ENCODE data around the gene CFAP74.

CFAP74 gene

DNA sequence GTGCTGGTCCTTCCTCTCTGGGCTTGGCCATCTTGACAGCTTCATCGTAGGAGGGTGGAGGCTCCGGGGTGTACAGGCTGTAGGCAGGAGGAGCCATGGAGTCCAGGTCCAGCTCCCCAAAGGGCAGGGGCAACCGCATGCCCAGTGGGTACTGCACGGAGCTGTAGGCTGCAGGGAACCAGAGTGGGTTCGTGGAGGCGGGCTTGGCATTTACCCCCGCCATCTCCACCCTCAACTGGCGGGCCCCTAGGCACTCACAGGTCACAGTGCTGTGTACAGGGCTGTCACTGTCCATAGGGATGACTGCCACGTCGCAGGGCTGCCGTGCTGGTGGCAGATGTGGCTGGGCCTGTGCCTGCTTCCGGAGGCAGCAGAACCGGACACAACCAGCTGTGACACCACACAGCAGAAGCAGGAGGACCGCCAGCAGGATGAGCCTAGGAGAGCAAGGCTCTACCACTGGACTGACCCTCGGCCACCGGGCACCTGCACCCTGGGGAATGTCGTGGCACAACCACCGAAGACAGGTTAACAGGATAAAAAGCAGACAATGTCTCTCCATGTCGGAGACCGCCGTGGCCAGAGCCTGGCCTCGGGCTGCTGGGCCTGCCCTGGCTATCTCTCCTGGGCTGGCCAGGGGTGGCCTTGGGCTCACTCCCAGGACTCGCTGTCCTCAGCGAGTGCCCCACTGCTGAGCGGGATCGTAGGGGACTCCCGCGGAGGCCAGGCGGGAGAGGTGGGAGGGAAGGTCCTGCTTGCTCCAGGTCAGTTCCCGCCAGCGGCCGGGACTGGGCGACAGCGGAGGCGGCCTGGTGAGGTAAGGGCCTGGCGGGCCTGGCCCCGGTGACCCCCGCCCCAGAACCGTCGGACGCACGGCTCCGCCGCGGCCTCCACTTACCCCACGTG, 85.3 kb downstream of the CFAP74 start:
- TF ChIP-seq GATA3 (IDR thresholded peaks at IDR 0.05; ENCODE audit: low read depth, low read length) (no peak), GATA2 (IDR thresholded peaks at IDR 0.05; ENCODE audit: low read depth, low read length) (no peak)

DNA sequence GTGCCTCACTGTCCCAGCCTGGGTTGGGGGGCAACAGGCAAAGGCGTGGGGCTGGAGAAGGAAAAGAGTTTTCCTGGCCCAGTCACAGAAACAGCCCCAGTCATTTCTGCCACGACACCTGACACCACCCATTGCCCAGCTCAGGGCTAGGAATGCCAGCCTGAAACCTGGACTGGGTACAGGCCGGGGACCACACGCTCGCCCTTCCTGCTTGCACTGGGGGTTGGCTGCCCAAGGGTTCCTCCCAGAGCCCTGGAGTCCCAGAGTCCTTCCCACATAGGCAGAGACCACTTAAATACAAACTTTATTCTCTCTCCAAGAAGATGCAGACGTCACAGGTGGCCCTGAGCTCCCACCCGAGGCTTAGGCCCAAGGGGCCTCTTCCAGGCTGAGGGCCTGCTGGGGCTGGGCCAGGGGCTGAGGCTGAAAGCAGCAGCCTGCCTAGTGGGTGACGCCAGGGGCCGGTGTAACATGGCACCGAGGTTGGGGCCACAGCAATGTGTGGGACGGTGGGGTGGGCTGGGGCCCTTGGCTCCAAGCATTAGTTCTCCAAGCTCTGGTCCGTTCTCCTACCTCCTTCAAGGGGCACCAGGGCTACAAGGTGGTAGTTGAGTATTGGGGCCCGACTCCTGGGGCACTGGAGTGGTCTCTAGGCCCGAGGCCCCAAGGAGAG, 86.1 kb downstream of the CFAP74 start:
- TF ChIP-seq GATA3 (IDR thresholded peaks at IDR 0.05; ENCODE audit: low read depth, low read length) (no peak), GATA2 (IDR thresholded peaks at IDR 0.05; ENCODE audit: low read depth, low read length) (no peak)

DNA sequence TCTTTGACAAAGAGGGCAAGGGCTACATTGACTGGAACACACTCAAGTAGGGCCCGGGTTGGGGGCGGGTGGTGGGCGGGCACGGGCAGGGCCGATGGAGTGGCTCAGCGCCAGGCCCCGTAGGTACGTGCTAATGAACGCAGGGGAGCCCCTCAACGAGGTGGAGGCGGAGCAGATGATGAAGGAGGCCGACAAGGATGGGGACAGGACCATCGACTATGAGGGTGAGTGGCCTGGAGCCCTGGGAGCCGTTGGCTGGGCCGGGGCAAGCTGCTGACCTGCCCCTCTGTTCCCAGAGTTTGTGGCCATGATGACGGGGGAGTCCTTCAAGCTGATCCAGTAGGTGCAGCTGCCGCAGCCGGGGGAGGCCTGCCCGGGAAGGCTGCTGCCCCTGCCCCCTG, 86.7 kb downstream of the CFAP74 start:
- no peak for TF ChIP-seq GATA2 (IDR thresholded peaks at IDR 0.05; ENCODE audit: low read depth, low read length)
- no peak for TF ChIP-seq GATA3 (IDR thresholded peaks at IDR 0.05; ENCODE audit: low read depth, low read length)

DNA sequence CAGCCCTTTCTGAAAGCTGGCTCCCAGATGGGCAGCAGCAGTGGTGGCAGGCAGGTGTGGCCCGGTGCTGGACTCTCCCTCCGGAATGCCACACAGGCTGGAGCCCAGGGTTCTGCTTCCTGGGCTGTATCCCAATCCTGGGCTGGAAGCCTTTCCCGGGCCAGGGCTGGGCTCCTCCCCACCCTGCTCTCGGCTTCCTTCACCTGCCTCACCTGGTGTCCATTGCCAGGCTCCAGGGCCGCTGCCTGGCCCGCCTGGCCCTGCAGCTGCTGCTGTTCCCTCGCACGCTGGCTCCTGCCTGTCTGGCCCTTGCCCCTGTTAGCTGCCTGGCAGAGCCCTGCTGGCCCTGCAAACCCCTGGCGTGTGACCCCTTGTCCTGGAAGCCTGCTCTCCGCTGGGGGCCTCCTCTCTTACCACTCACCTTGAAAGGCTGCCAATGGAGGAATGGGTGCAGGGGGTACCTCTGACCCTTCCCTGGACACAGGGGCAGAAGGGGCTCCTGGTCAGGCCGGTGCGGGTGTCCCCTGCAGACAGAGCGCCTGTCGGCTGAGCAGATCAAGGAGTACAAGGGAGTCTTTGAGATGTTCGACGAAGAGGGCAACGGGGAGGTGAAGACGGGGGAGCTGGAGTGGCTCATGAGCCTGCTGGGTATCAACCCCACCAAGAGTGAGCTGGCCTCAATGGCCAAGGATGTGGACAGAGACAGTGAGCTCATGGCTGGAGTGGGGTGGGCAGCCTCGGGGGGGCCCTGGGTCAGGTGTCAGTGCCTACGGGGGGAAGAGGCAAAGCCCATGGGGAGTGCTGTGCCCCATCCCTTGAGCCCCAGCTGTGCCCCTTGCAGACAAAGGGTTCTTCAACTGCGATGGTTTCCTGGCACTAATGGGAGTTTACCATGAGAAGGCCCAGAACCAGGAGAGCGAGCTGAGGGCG, 87.4 kb downstream of the CFAP74 start:
- TF ChIP-seq GATA3 (IDR thresholded peaks at IDR 0.05; ENCODE audit: low read depth, low read length) (no peak), GATA2 (IDR thresholded peaks at IDR 0.05; ENCODE audit: low read depth, low read length) (no peak)

DNA sequence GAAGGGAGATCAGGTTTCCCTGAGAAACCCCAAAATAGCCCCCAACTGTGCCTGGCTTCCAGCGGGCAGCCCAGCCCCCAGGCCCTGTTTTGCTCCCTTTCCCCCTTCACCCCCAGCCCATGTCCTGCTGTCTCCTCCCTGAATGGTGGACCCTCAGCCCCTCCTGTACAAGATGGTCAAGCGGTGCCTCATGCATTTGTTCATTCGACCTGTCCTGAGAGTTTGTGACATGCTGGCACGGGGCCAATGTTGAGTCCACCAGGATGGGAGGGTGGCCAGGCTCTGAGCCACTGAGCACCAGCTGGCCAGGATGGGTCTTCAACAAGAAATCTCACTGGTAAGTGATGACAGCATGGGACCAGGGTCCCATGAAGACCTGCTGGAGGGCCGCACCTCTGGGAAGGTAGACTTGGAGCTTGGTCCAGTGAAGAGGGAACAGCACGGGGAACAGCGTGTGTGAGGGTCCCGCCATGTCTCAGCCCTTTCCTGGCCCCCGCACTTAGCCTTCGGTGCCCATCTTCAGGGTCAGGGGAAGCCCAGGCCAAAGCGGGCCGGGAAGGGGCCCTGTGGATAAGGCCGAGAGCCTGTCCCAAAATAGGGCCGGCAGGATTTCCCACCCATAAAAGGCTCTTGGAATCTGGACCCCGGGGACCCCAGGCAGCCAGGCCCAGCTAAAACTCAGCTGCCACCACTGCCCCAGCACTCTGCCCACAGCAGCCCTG, 88.5 kb downstream of the CFAP74 start, which contains the start of gene CALML6:
CALML6 (plus strand) TSS at position 290 of the 722 bp plus-strand sequence; CDS start at position 311, 21 bp downstream.
- TF ChIP-seq GATA3 (IDR thresholded peaks at IDR 0.05; ENCODE audit: low read depth, low read length) (no peak), GATA2 (IDR thresholded peaks at IDR 0.05; ENCODE audit: low read depth, low read length) (no peak)

DNA sequence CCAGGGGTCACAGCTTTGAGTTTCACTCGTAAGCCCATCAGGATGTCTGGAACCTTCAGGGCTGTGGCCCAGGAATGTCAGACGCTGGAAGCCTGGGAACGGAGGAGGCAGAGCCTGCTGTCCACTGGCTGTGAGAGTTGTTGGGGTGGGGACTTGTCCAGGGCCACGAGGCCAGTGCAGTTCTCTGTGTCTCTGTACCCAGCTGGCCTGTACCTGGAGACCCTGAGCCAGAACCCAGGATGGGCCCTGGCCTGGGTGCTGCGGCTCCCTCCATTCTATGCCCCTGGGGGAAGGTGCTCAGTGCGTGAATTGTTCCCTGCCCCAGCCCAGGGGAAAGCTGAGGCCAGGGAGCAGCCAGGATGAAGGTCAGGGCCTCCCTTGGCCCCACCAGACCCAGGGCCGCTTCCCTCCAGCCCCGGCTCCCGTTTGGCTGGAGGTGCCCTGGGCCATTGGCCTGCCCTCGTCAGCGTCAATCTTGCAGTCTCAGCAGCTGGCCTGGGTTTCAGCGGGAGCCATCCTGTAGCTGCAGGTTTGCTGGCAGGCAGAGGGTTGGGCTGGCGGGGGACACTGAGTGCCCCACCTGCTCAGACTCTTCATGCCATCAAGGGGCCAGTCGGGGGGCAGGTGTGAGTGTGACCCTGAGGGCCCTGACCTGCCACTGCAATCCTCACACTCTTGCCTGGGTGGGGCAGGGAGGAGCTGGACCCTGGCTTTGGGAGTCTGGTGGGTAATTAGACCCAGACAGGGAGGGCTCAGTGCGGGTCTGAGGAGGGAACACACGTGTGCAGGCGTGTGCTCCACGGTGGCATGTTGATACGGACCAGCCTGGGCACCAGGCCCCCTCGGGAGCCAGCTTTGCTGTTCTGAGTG, 89.2 kb downstream of the CFAP74 start:
- TF ChIP-seq GATA2 (IDR thresholded peaks at IDR 0.05; ENCODE audit: low read depth, low read length) (no peak), GATA3 (IDR thresholded peaks at IDR 0.05; ENCODE audit: low read depth, low read length) (no peak)

DNA sequence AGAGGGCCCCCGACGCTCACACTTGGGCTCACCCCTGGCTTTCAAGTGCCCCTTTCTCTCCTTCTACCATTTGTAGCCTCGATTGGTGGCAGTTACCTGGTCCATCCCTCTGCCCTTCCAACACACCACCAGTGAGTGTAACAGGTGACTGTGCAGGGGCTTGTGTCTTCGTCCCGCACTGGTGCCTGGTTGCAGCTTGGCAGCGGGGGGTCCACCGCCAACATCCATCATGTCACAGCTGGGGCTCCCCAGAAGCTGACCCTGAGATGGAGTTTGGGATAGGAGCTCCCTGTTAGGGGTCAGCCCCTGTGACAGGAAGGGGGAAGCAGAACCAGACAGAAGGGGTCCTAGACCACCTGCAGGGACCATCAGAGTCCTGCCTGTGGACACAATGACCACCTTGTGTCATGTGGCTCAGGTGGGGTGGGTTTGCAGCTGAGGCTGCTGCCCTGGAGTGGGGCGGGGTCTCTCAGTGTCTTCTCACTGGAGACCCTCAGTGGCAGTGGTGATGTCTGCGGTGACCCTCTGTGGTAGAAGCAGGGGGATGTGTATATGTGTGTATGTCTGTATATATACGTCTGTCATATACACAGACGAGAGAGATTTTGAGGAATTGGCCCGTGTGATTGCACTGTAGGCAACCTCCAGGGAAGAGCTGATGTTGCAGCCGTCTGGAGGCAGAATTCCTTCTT, 92.1 kb downstream of the CFAP74 start:
- TF ChIP-seq GATA2 (IDR thresholded peaks at IDR 0.05; ENCODE audit: low read depth, low read length), result no peak
- TF ChIP-seq GATA3 (IDR thresholded peaks at IDR 0.05; ENCODE audit: low read depth, low read length), result no peak

DNA sequence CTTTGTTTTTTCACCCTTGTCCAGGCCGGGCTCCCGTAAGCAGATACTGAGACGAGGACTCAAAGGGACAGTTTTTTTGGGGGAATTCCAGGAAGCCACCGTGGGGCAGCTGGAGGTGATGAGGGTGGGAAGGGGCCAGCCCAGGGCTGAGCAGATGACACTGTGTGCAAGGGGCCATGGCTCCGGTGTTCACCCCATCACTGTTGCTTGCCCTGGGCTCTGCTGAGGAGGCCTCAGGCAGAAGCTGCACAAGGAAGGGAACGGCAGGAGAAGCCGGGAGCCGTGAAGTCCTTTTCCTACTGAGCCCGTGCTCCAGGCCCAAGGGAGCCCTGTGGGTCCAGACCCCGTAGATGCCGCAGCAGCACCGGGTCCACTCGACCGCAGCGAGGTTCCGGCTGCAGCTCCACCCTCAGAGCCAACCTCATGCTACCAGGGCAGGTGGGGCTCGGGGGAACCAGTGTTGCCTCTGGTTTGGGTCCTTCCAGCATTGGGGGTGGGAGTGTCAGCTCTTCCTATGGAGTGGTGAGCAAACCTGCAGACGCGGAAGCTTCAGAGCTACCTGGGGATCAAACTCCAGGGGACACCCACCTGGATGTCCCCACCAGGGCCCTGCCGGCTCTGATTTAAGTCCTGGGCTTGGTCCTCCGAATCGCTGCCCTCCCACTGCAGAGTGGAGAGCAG, 92.8 kb downstream of the CFAP74 start:
- TF ChIP-seq GATA2 (IDR thresholded peaks at IDR 0.05; ENCODE audit: low read depth, low read length) (no peak), GATA3 (IDR thresholded peaks at IDR 0.05; ENCODE audit: low read depth, low read length) (no peak)

DNA sequence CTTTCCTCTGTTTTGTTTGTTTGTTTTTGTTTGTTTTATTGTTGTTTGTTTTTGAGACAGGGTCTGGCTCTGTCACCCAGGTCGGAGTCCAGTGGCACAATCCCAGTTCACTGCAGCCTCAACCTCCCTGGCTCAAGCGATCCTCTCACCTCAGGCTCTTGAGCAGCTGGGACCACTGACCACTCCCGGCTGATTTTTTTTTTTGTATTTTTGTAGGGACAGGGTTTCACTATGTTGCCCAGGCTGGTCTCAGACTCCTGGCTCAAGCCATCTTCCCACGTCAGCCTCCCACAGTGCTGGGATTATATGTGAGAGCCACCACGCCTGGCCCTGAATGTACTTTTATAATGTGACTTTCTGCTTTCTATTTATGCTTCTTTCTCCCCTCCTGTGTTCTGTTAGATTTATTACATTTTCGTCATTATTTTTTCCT, 93.5 kb downstream of the CFAP74 start:
- TF ChIP-seq GATA3 (IDR thresholded peaks at IDR 0.05; ENCODE audit: low read depth, low read length) (no peak), GATA2 (IDR thresholded peaks at IDR 0.05; ENCODE audit: low read depth, low read length) (no peak)

DNA sequence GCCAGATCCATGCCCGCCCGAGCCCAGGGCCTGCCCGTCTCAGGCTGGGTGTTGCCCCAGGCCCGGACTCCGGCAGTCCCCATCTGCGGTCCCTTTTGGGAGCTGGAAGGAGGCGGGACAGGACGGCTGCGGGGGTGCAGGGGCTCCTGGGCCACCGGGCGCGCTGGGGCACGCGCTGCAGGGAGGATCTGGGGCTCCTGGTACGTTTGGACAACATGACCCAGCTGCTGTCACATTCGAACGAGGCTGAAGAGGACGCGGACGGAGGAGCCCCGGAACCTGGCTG, 95.1 kb downstream of the CFAP74 start:
- TF ChIP-seq GATA2 (IDR thresholded peaks at IDR 0.05; ENCODE audit: low read depth, low read length) (no peak), GATA3 (IDR thresholded peaks at IDR 0.05; ENCODE audit: low read depth, low read length) (no peak)

DNA sequence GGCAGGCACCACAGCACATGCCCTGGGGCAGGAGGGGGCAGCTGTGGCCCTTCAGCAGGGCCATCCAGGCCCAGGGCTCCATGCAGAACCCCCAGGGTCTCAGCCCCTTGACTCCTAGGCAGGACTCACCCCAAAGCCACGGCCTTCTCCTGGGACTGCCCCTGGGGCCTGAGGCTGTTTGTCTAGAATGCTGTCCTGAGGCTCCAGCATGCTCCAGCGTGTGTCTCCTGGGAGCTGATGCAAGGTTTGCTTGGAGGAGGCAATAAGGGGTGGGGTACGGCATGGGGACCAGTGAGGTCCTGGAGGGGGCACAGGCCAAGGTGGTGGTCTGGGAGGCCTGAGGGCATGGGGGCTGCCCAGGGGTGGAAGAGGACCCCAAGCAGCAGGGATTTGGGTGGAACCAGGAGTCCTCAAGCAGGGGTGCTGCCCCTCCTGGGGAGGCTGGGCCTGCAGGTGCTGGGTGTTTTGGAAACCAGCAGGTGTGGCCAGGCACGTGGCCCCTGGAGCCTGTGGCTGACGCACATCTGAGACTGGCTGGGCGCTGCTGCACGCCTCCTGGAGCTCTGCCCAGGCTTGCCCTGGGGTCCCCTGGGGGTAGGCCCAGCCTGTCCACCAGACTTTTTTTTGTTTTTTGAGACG, 96.4 kb downstream of the CFAP74 start:
- TF ChIP-seq GATA2 (IDR thresholded peaks at IDR 0.05; ENCODE audit: low read depth, low read length) (no peak), GATA3 (IDR thresholded peaks at IDR 0.05; ENCODE audit: low read depth, low read length) (no peak)
